SK-N-SH (cell line): ENCODE measurements around the gene PCP4.

ENCODE experiments used
- CHD2 ChIP-seq: fragments of 150-350 bp; IDR thresholded peaks from 2 replicates; pipeline ENCODE4 v1.6.1; 2018; ENCODE audit warnings: low read length; ENCODE audit not compliant: partially characterized antibody
- CTCF ChIP-seq: fragments of 200-600 bp; sonication (generic); IDR thresholded peaks from 2 replicates; pipeline ENCODE4 v1.6.1; 2017; ENCODE audit warnings: antibody characterized with exemption, mild to moderate bottlenecking, moderate library complexity
- FOXJ3 ChIP-seq: sonication (generic); formaldehyde crosslinking; IDR thresholded peaks from 2 replicates; pipeline ENCODE4 v1.5.1; 2020; ENCODE audit warnings: mild to moderate bottlenecking, missing genetic modification reagents
- GABPA ChIP-seq: IDR thresholded peaks from 2 replicates; pipeline ENCODE4 v1.4.0; 2012; ENCODE audit warnings: low read depth, mild to moderate bottlenecking
- JUND ChIP-seq: IDR thresholded peaks from 2 replicates; pipeline ENCODE4 v1.4.0; 2012
- POLR2AphosphoS5 ChIP-seq: IDR thresholded peaks from 2 replicates; pipeline ENCODE4 v1.6.1; 2012; ENCODE audit warnings: low read depth, low read length
- TF ChIP-seq, protein P1 (sequence below): IDR thresholded peaks from 2 replicates; pipeline ENCODE4; 2012
- TF ChIP-seq, protein P2 (sequence below): IDR thresholded peaks from 2 replicates; pipeline ENCODE4 v1.4.0; 2012; ENCODE audit warnings: low read depth, borderline replicate concordance

DNA sequence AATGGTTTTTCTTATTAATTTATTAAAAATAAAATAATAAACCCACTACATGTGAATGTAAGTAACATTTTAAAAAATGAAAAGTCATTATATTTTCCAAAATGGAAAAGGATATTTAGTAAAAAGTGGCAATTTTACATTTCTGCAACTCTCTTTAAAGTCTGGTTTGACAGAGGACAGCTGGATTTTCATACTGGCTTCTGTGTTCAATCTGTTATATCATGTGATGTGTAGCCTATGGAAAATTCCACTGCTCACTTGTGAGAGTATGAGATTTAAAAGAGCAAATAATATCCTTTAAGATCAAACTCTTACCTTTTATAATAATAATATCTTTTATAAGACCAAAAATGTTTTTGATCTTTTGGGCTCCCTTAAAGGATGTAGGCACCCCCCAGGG, 33.7 kb downstream of the PCP4 start:
- no peak for TF ChIP-seq CTCF
- TF ChIP-seq GABPA, result no peak
- TF ChIP-seq, protein P1, sequence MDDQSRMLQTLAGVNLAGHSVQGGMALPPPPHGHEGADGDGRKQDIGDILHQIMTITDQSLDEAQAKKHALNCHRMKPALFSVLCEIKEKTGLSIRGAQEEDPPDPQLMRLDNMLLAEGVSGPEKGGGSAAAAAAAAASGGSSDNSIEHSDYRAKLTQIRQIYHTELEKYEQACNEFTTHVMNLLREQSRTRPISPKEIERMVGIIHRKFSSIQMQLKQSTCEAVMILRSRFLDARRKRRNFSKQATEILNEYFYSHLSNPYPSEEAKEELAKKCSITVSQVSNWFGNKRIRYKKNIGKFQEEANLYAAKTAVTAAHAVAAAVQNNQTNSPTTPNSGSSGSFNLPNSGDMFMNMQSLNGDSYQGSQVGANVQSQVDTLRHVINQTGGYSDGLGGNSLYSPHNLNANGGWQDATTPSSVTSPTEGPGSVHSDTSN, result no peak
- TF ChIP-seq FOXJ3 (CRISPR knock-in tag), result no peak
- TF ChIP-seq POLR2AphosphoS5, result no peak
- TF ChIP-seq, protein P2, sequence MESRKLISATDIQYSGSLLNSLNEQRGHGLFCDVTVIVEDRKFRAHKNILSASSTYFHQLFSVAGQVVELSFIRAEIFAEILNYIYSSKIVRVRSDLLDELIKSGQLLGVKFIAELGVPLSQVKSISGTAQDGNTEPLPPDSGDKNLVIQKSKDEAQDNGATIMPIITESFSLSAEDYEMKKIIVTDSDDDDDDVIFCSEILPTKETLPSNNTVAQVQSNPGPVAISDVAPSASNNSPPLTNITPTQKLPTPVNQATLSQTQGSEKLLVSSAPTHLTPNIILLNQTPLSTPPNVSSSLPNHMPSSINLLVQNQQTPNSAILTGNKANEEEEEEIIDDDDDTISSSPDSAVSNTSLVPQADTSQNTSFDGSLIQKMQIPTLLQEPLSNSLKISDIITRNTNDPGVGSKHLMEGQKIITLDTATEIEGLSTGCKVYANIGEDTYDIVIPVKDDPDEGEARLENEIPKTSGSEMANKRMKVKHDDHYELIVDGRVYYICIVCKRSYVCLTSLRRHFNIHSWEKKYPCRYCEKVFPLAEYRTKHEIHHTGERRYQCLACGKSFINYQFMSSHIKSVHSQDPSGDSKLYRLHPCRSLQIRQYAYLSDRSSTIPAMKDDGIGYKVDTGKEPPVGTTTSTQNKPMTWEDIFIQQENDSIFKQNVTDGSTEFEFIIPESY, result no peak
- TF ChIP-seq JUND, result no peak
- no peak for TF ChIP-seq CHD2
